Measurements from ENCODE around the gene QRICH1.

The QRICH1 gene

DNA sequence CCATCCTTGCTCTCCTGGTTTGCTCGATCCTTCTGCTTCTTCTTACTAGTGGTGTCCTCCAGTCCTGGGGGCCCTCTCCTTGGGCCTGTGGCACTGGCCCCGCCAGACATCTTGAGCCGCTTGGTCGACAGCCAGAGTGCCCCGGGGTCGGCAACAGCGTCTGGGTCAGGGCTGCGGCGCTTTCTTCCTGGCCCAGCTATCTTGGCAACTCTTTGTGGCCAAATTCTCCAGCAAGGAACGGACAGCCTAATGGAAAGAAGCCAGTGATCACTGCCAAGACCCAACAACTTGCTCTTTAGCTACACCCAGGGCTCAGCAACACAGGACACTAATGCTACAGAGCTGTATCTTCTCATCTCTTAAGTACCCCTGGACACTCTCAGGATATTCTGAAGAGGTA lies 25.2 kb upstream of the QRICH1 start:
- no peak for DNase-seq (ENCODE audit: low read depth in 2 of 2)

- DNase-seq (ENCODE audit: low read depth in 2 of 2), result no peak
Measured at GRCh38 chr3:49112262-49112661, 18.4 kb upstream of the QRICH1 start.

DNA sequence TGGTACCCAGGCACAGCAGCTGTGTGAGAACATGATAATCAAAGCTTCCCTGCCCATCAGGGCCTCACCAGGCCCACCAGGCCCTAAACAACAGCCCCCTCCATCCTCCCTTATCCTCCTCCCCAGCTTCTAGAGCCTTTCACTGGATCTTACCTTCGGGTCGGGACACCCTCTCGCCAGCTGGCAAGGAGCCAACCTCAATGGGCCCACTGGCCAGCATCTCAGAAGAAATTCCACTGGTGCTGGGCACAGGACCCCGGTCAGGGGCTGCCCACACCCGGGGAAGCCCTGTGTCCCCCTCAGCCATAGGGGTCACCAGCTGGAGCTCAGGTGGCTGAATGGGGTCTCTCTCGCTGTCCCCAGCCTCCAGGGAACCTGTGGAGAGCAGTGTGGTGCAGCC lies 17.5 kb upstream of the QRICH1 start:
- DNase-seq (ENCODE audit: low read depth in 2 of 2), result no peak

DNA sequence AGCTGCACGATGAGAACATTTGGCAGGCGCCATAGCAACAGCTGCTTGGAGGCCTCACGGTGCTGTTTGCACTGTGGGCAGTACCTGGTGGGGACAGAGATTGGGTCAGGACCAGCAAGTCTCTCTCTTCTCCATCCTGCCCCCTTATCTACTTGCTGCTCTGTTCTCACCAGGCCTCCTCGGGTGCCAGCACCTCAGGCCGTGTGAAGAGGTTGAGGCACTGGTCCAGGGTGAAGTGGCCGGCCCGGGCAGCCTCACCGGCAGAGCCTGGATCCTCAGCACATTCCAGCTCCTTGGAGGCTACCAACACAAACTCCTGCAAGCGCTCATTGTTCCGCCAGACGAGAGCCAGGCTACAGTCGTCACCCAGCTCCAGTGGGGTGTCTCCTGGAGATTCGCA lies 16.9 kb upstream of the QRICH1 start:
- DNase-seq (ENCODE audit: low read depth in 2 of 2), result no peak

DNA sequence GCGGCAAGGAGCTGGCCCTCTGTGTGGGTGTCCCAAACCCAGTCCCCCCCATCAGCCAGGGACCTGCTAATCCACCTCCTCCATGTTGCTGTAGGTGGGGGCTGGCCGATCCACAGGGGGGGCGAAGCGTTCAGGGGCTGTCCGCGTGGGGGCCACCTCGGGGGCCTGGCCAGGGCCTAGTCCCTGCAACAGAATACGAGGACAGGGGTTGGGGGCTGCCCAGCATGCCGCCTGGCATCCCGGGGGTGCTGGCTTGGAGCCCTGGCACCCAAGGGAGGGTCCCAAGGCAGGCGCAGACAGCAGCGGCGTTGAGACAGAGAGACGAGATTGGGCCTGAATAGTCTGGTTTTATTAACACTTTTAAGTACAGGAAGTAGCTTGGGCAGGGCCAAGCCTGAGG lies 14.5 kb upstream of the QRICH1 start:
- DNase-seq (ENCODE audit: low read depth in 2 of 2), result no peak

- peak; percentile 78 to 81 for DNase-seq (ENCODE audit: low read depth in 2 of 2)
Measured at GRCh38 chr3:49104427-49105291, 10.8 kb upstream of the QRICH1 start, which contains the start of gene QARS1. TSS of gene QARS1 (minus strand) at chr3:49104757. CDS start at chr3:49104733, 24 bp downstream.

GRCh38 chr3:49104052-49104426 lies 10.2 kb upstream of the QRICH1 start:
- no peak for DNase-seq (ENCODE audit: low read depth in 2 of 2)

GRCh38 chr3:49100046-49100615 lies 6.3 kb upstream of the QRICH1 start:
- DNase-seq (ENCODE audit: low read depth in 2 of 2), result no peak

DNA sequence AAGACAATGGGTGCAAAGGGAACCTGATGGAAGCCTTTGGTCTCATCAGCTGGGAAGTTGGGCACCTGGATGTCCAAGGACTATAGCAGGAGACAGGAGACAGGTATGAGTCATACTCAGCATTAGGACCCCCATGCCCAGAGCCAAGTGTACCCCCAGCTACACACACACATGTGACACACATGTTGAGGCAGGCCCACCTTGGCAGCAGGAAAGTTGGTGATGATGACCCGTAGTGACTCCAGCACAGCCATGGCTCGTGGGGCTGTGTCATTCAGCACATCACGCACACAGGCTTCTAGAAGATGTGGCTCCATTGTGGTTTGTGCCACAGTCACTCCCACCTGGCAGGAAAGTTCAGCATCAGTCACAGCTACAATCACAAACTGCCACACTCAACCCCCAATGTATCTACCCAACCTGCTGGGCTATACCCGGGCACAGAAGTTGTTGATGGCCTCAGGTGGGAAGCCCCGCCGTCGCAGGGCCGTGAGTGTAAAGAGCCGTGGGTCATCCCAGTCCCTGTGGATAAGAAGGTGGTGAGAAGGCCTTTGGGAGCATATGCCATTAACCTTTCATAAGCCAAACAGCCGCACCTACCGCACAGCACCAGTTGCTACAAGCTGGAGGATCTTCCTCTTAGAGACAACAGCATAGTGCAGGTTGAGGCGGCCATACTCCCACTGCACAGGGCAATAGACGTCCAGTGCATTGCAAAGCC lies 5.2 kb upstream of the QRICH1 start:
- no peak for DNase-seq (ENCODE audit: low read depth in 2 of 2)

DNA sequence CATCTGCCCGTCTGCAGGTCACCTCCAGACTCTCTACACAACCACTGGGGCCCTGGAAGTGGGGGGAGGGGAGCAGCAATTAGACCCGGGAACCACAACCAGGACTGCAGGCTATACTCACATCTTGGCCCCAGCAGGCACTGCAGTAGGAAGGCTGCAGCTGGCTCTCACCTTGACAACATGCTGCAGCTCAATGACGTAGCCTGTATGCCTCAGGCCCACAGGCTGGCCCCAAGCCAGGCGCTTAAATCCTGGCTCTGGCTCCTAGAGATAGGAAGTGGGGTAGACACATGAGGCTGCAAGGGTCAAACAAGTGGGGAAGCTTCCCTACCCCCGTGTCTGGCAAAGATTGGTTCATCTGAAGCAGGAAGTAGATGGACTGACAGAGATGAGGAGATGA lies 4.6 kb upstream of the QRICH1 start:
- no peak for DNase-seq (ENCODE audit: low read depth in 2 of 2)

GRCh38 chr3:49092938-49093852 lies 676 bp downstream of the QRICH1 start:
- peak; percentile 46 to 75 for DNase-seq (ENCODE audit: low read depth in 2 of 2)

DNA sequence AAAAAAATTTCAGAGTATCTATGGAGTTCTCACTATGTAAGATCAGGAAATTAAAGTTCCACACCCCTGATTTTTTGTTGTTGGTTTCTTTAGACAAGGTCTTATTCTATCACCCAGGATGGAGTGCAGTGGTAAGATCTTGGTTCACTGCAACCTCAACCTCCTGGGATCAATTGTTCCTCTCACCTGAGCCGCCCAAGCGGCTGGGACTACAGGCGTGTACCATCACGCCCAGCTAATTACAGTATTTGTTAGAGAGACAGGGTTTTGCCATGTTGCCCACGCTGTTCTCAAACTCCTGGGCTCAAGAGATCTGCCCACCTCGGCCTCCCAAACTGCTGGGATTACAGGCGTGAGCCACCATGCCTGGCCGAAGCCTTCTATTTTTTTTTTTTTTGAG lies 12.4 kb downstream of the QRICH1 start:
- no peak for DNase-seq (ENCODE audit: low read depth in 2 of 2)

DNA sequence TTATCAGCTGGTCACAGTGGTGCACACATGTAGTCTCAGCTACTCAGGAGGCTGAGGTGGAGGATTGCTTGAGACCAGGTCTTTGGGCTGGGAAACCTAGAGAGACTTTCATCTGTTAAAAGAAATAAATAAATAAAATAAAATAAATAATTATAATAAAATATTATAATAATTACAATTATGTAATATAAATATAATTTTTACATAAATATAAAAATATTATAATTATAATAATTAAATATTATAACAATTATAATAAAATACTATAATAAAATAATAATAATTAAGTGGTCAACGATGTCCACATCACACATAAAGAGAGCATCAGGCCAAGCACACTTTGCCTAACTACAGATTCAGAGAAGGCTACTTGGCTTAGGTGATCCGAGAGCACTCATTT lies 14.6 kb downstream of the QRICH1 start:
- no peak for DNase-seq (ENCODE audit: low read depth in 2 of 2)

DNA sequence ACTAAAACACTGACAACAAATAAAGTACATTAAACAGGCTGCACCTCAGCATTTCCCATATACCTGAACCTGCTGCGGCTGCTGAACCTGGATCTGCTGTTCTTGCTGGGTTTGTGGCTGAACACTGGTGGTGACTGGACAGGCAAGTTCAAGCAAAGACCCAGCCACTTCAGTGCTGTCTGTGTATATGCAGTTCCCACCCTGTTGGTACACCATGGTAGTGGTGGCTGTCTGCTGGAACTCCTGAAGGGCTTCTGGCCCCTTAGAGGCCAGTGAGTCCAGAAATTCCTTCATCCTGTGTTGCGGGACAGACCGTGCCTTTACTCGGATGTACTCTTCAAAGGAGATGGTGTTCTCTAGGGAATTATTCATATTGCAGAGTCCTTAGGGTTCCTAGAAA lies 17.2 kb downstream of the QRICH1 start:
- DNase-seq (ENCODE audit: low read depth in 2 of 2), result no peak

DNA sequence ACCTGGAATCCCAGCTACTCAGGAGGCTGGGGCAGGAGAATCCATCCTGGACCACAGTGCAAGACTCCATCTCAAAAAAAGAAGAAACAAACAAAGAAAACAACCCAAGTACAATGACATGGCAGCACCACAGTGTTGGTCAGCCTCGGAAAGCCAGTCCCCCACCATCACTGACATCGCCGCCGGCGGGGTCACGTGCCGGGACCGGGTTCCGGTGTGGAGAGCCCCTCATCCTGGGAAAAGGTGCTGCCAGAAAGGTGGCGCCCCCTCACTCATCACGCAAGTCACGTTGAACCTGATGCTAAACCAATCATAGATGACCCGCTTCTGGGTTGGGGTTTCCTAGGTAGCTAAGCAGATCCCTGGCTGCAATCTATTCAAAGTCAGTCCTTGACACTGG lies 17.8 kb downstream of the QRICH1 start:
- no peak for DNase-seq (ENCODE audit: low read depth in 2 of 2)

GRCh38 chr3:49058011-49058410 lies 35.9 kb downstream of the QRICH1 start:
- no peak for DNase-seq (ENCODE audit: low read depth in 2 of 2)

DNA sequence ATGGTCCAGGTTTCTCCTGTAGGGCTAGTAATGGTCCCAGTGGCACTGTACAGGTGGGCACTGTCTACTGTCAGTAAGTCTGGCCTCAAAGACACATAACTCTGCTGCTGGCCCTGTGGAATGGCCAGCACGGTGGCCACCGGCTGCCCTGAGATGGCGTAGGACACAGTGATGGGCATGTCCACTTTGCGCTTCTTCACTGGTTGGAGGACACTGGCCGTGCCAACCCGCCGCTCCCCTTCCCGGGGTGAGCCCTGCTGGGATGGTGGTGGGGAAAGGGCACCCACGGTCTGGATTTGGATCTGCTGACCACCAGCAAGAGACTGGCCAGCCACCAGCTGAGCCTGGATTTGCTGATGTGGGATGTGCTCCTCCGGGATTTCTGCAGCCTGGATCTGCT lies 36.6 kb downstream of the QRICH1 start:
- no peak for DNase-seq (ENCODE audit: low read depth in 2 of 2)

DNA sequence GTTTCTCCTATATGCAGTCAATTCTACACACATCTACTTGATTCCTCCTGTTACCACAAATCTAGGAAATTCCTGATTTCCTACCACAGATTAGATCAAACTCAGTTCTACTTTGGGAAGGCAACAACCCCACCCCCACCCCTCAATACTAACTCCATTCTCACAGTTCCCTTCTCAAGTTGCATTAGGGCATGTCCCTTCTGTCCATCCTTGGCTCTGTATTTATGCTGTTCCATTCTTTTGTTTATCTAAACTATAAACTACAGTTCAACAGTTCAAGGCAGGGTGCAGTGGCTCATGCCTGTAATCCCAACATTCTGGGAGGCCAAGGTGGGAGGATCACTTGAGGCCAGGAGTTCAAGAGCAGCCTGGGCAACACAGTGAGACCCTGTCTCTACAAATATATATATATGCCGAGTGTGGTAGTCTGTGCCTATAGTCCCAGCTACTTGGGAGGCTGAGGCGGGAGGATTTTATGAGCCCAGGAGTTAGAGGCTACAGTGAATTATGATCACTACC lies 39.5 kb downstream of the QRICH1 start:
- DNase-seq (ENCODE audit: low read depth in 2 of 2), result no peak

DNA sequence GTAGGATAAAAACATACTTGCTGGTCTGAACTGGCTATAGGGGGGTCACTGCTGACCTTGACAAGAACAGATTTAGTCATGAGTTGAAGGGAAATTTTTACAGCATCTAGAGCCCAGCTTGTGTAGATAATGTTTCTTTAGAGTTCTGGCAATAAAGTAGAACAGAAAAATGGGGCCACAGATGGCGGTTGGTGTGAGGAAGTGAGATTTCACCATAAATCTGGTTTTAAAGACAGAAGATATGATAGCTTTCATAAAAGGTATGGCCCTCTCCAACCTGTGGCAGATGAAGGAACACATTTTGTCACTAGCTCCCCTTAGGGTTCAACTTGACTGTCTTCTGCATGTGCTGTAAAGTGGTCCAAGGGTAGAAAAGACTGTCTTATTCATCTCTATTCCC lies 40.3 kb downstream of the QRICH1 start:
- no peak for DNase-seq (ENCODE audit: low read depth in 2 of 2)

DNA sequence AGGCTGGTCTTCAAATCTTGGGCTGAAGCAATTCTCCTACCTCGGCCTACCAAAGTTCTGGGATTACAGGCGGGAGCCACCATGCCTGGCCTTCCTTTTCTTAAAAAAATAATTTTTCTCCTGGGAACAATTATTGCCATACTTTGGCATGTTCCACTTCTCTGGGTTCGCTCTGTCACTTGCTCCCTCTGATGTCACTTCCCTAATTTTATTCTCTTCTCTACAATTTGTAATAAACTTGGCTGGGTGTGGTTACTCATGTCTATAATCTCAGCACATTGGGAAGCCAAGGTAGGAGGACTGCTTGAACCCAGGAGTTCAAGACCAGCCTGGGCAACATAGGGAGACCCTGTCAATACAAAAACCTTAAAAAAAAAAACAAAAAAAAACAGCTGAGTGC lies 58.6 kb downstream of the QRICH1 start:
- no peak for DNase-seq (ENCODE audit: low read depth in 2 of 2)

- DNase-seq (ENCODE audit: low read depth in 2 of 2), result no peak
Measured at GRCh38 chr3:49034650-49035049, 59.2 kb downstream of the QRICH1 start.

Data from stimulated activated CD8-positive, alpha-beta memory T cell treated with anti-CD3 and anti-CD28 coated beads, Interleukin-7, amount 100 ng/mL, for 4 hours (primary cell).